HG03066 (cell line): Measurements from ENCODE around the gene ADPRH.
A peak's percentile ranks its signal among the peaks of the same experiment; 100 is the strongest.
"Not testable (repeated sequence)": the region's sequence is repeated elsewhere in the genome, so short reads cannot be mapped to it uniquely, and the experiment has no call there.

Source experiments
- ATAC-seq: cut with Tn5 transposase; IDR thresholded peaks from one replicate; pipeline ENCODE4 v1.9.1; 2021; ENCODE audit warnings: low read depth; ENCODE audit not compliant: unreplicated experiment

ADPRH gene

GRCh38 chr3:119558626-119559317 lies 20.5 kb upstream of the ADPRH start:
- ATAC-seq = no peak

DNA sequence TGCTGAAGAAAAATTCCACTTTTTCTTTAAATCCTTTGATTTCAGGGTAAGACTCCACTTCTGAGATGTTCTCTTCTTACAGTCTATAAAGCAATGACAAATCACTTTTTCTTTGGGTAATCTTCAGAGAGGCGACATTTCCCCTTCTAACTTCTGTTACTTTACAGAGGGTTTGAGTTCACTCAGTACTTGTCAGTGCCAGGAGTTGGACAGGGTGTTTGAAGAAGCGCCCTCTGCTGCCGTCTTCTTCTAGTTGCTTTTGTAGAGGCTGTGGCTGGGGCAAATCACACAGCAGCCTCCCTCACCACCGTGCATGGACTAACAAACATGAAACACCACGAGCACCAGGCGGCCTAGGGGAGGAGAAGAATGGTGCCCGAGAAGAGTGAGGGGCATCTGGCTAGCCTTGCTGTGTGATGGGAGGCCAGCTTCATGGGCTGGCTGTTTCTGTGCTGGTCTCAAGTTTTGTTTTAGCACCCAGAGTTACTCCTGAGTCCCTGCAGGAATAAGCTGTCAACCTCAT lies 19.8 kb upstream of the ADPRH start, which contains the start of gene CD80:
Gene CD80, minus strand, starts transcription at position 174 of the 523 bp plus-strand sequence. CDS start 1,886 bp downstream, outside the sequence.
- peak; percentile 60 for ATAC-seq

- ATAC-seq = no peak
Measured at GRCh38 chr3:119560160-119560559, 19.1 kb upstream of the ADPRH start.

DNA sequence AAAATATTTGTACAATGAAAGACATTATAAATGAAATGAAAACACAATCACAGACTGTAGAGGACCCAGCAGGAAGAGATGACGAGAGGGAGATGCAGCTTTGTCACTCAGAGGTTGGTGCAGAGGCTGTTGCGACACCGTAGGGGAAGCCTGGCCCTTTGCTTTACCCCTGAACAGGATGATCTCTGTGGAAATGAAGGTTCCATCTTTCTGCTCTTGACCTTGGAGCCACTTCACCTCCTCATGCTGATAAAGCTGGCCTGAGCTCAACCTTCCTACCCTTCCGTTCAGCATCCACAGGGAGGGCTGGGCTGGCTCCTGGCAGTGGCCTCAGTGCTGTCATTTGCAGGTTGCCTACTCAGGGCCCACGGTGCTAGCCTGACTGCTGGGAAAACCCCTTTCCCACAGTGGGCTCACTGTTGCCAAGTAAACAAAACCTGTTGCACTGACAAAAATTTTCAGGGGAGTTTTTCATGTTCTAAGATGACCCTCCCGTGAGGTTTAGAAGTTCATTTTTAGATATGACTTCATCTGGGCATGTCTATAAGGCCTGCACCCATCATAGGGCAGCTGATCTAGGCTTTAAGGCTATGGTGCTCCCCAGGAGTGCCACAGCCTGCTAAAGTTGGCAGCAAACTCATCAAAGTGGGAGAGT lies 16.9 kb upstream of the ADPRH start:
- peak; percentile 52 for ATAC-seq

DNA sequence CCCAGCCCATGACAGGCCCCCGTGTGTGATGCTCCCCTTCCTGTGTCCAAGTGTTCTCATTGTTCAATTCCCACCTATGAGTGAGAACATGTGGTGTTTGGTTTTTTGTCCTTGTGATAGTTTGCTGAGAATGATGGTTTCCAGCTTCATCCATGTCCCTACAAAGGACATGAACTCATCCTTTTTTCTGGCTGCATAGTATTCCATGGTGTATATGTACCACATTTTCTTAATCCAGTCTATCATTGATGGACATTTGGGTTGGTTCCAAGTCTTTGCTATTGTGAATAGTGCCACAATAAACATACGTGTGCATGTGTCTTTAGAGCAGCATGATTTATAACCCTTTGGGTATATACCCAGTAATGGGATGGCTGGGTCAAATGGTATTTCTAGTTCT lies 16.0 kb upstream of the ADPRH start:
- ATAC-seq = not testable (repeated sequence)

DNA sequence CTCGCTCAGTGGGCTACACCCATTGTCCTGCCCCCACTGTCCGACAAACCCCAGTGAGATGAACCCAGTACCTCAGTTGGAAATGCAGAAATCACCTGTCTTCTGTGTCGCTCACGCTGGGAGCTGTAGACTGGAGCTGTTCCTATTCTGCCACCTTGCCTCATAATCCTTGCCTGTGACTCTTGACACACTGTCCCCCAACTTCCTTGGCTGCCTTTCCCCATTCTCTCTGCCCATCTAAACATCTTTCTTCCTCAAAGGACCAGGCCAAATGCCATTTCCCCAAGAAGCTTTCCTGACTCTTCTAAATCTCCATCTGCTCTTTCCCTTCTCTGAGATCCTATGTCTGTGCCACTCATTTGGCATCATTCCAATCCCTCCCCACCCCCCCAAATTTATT lies 10.1 kb upstream of the ADPRH start:
- ATAC-seq = no peak

- peak; percentile 56 for ATAC-seq
Measured at GRCh38 chr3:119570229-119570628, 9.1 kb upstream of the ADPRH start.

DNA sequence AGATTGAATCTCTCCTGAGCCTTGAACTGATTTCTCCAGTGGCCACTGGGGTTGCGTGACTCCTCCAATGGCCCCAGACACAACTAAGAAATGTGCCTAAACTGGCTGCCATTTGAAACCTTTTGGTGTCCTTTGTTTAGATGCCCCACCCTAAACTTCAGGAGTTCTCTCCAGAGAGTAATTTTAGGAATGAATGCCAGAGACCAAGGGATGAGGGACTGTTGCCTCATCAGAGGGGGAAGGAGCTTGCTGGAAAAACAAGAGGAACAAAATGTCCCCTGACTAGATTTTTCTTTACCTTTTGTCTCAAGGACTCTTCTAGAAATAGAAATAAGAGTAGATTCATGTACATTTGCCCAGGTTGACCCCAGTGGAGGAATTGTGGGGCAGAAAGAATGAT lies 8.1 kb upstream of the ADPRH start:
- no peak for ATAC-seq

- no peak for ATAC-seq
Measured at GRCh38 chr3:119571688-119572087, 7.6 kb upstream of the ADPRH start.

GRCh38 chr3:119575507-119575906 lies 3.8 kb upstream of the ADPRH start:
- no peak for ATAC-seq

DNA sequence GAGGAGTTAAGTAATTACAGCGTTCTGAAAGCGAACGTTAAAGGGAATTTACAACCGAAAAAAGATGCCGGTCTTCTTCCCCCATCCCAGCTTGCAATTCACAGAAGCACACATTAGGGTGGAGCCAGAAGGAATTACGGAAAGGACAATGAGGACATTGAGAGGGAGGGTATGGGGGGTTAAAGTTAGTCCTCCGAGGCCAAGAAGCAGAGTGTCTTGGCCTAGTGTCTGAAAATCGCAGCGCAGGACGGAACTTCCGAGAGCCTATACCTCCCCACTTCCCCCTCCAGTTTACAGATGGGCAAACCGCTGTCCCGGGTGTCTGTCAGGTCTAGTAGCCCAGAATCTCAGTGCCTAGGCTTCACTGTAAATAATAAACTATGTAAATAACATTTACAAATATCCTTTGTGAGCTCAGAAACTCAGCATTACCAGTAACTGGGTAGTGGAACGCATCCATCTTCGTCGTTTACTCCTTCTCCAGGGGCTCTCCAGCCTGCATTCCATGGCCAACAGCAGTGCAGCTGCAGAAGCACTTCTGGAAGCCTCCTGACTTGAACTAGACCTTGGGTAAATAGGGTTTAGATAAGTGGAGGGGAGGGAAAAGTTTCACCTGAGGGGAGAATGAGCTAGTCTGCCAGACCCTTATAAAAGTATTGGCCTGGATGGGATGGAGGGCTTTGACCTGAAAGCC lies 922 bp downstream of the ADPRH start:
- peak; percentile 61 for ATAC-seq

GRCh38 chr3:119582178-119582577 lies 2.9 kb downstream of the ADPRH start:
- ATAC-seq = no peak

- no peak for ATAC-seq
Measured at GRCh38 chr3:119585208-119585607, 5.9 kb downstream of the ADPRH start.

DNA sequence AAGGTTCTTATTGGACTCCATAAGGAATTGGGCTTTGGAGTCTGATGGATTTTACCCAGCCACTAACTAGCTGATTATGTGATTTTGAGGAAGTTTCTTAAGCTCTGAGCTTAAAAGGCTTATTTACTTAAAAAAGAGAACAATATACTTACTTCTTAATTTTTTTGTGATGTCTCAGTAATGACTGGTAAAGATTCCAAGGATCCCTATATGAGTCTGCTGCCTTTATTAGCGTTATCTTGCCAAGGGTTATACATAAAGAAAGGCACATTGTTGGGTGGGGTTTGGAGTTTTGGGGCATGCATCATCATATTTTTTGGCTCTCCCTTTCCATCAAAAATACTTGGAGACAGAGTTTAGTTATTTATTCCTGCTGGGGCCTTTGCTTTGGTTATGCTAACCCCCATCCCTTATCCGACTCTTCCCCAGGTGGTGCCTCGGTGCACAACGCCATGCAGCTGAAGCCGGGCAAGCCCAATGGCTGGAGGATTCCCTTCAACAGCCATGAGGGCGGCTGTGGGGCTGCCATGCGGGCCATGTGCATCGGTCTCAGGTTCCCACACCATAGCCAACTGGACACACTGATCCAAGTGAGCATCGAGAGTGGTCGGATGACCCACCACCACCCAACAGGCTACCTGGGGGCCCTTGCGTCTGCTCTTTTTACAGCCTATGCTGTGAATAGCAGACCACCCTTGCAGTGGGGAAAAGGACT lies 6.7 kb downstream of the ADPRH start:
- no peak for ATAC-seq

- ATAC-seq = no peak
Measured at GRCh38 chr3:119586733-119587172, 7.5 kb downstream of the ADPRH start.

- ATAC-seq = no peak
Measured at GRCh38 chr3:119588112-119588511, 8.8 kb downstream of the ADPRH start.

GRCh38 chr3:119589102-119589773 lies 9.9 kb downstream of the ADPRH start:
- no peak for ATAC-seq

GRCh38 chr3:119590706-119591105 lies 11.4 kb downstream of the ADPRH start:
- no peak for ATAC-seq

- no peak for ATAC-seq
Measured at GRCh38 chr3:119592861-119593260, 13.6 kb downstream of the ADPRH start.

GRCh38 chr3:119594066-119594465 lies 14.8 kb downstream of the ADPRH start:
- ATAC-seq = no peak
